Measurements from ENCODE around the gene GM2A.
"Not testable (repeated sequence)": the region's sequence is repeated elsewhere in the genome, so short reads cannot be mapped to it uniquely, and the experiment has no call there.

GM2A gene

GRCh38 chr5:151284392-151284967 lies 31.5 kb downstream of the GM2A start:
- peak in 2 of 3 donors; percentile 2 to 4 for DNase-seq (ENCODE audit: low read depth in 2 of 3, low spot score in 1 of 3)

- DNase-seq (ENCODE audit: low read depth in 2 of 3, low spot score in 1 of 3): no peak
Measured at GRCh38 chr5:151285683-151286082, 32.7 kb downstream of the GM2A start.

DNA sequence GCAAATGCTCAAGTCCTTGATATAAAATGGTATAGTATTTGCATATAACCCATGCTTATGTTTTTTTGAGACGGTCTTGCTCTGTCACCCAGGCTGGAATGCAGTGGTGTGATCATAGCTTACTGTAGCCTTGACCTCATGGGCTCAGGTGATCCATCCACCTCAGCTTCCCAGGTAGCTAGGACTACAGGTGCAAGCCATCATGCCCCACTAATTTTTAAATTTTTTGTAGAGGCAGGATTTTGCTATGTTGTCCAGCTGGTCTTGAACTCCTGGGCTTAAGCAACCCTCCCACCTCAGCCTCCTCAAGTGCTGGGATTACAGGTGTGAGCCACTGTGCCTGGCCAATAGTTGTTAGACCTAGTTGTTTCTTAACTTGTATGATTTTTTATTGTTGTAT lies 33.3 kb downstream of the GM2A start:
- DNase-seq (ENCODE audit: low read depth in 2 of 3, low spot score in 1 of 3): no peak

- no peak for DNase-seq (ENCODE audit: low read depth in 2 of 3, low spot score in 1 of 3)
Measured at GRCh38 chr5:151288180-151288579, 35.2 kb downstream of the GM2A start.

GRCh38 chr5:151293624-151294023 lies 40.6 kb downstream of the GM2A start:
- DNase-seq (ENCODE audit: low read depth in 2 of 3, low spot score in 1 of 3): no peak

DNA sequence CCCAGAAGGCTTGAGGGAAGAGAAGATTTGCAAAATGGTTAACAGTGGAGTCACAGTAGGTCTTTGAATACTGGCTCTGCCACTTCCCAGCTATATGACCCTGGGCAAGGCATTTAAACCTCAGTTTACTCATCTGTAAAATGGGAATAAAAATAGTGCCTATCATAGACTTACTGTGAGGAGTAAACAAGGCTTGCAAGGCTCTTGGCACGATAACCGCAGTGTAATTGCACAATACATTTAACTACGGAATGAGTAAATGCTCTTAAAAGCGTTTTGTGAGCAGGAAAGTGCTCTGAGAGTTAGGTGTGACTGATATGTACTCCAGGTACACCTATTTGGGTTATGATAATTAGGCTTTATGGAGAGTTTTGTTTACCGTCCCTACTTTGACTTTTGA lies 42.2 kb downstream of the GM2A start:
- DNase-seq (ENCODE audit: low read depth in 2 of 3, low spot score in 1 of 3): no peak

DNA sequence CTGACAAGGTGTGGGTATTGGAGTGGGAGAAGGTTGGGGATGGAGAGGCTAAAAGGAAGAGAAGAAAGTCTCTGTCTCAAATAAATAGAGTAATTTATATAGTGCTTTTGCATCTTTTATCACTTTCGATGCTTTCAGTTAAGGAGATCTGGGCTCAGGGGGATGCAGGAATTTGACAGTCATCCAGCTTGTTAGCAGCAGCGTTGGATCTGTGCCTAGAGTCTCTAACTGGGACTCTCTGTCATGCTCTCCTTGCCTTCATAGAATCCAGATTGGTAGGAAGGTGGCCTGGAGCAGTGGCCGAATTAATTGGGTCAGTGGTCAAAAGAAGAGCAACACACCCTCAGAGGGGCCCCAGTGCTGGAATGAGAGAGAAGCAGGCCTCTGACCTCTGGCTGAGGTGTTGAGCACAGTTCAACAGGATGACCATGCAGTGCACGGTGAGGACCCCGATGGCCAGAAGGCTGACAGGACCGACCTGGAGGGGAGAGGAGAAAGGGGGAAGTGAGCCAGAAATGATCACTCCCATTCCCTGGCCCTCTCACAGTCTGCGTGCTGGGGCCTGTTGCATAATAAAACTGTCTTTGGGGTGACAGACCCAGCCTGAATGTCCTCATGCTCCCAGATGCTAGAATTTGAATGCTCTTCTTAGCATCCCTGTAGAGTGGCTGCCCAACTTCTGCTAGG lies 42.9 kb downstream of the GM2A start:
- no peak for DNase-seq (ENCODE audit: low read depth in 2 of 3, low spot score in 1 of 3)

DNA sequence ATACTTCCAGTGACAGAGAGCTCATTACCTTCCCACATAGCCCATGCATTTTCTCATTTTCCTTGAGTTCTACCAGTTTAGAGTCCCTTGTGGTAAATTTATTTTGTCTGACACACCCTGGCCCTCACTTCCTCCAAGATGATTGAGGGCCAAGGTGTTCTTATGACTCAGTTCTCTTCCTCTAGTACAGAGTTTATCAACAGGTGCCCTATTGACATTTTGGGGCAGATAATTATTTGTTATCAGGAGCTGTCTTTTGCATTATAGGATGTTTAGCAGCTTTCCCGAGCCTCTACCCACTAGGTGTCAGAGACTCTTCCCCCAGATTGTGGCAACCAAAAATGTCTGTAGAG lies 43.5 kb downstream of the GM2A start:
- DNase-seq (ENCODE audit: low read depth in 2 of 3, low spot score in 1 of 3): no peak

GRCh38 chr5:151296974-151297373 lies 44.0 kb downstream of the GM2A start:
- no peak for DNase-seq (ENCODE audit: low read depth in 2 of 3, low spot score in 1 of 3)

DNA sequence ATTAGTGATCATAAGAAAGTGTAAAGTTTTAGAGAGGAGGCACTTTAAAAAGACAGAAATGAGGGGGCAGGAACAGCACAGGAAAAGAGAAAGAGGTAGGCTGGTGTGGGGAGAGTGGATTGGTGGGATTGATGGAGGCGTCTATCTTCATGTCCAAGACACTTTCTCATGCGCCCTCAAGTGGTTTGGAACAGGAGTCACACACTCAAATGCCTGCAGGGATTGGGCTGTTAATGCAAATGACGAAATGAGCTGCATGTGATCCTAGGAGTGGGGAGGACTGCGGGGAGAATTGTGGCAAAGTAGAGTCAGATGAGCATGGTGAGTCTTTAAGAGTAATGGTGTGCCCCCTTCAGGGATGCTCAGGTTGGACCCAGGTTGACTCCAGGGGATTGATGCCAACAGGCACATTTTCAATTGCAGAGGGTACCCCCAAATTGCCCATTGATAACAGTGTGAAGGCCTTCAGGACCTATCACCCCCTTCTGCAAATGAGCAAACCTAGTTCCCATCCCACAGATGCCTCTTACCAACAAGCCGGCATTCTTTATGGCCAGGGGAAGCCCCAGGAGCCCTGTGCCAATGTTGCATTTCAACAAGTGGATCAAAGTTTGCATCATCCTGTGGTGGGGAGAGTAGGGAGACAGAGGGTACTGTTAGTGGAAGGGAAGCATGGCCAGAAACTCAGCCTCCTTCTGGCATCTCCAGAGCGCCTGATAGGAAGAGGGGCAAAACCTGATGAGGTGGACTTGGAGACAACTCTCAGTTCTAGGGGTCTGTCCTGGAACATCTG lies 45.3 kb downstream of the GM2A start:
- peak in 1 of 3 donors; percentile 1 for DNase-seq (ENCODE audit: low read depth in 2 of 3, low spot score in 1 of 3)

- DNase-seq (ENCODE audit: low read depth in 2 of 3, low spot score in 1 of 3): no peak
Measured at GRCh38 chr5:151303666-151304065, 50.7 kb downstream of the GM2A start, which contains the start of gene SLC36A3. Gene SLC36A3, minus strand, starts transcription at chr5:151303766. Its CDS starts 412 bp downstream, at chr5:151303354.

GRCh38 chr5:151309266-151309665 lies 56.3 kb downstream of the GM2A start:
- not testable (repeated sequence) for DNase-seq (ENCODE audit: low read depth in 2 of 3, low spot score in 1 of 3)

GRCh38 chr5:151309821-151310220 lies 56.8 kb downstream of the GM2A start:
- not testable (repeated sequence) for DNase-seq (ENCODE audit: low read depth in 2 of 3, low spot score in 1 of 3)

- DNase-seq (ENCODE audit: low read depth in 2 of 3, low spot score in 1 of 3): no peak
Measured at GRCh38 chr5:151310932-151311331, 57.9 kb downstream of the GM2A start.

DNA sequence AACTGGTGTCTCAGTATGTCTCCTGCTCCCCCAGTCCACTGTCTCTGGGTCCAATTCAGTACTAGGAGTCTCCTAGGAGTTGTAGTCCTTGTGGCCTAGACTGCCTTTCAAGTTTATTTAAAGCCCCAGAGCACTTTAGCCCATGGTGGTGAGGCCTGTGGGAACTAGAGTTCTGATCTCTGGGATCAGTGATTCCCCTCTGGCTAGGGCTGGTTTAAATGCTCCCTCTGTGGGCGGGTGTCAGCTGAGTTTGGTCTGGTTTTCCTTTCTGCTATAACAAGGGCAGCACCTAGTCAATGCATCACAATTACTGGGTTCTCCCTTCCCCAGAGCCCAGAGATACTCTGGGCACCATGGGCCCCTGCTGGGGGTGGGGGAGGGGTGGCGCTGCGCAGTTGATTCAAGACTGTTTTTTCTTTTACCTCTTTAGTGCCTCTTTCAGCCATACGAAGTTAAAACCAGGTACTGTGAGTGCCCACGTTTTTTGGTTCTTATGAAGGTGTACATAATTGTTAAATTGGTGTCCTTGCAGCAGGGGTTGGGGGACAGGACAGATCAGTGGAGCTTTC lies 59.9 kb downstream of the GM2A start:
- DNase-seq (ENCODE audit: low read depth in 2 of 3, low spot score in 1 of 3): no peak

- no peak for DNase-seq (ENCODE audit: low read depth in 2 of 3, low spot score in 1 of 3)
Measured at GRCh38 chr5:151313357-151313756, 60.4 kb downstream of the GM2A start.

GRCh38 chr5:151315998-151316597 lies 63.1 kb downstream of the GM2A start:
- DNase-seq (ENCODE audit: low read depth in 2 of 3, low spot score in 1 of 3): peak; percentile 28 to 66 (median 63)

- DNase-seq (ENCODE audit: low read depth in 2 of 3, low spot score in 1 of 3): no peak
Measured at GRCh38 chr5:151317871-151318270, 64.9 kb downstream of the GM2A start.

DNA sequence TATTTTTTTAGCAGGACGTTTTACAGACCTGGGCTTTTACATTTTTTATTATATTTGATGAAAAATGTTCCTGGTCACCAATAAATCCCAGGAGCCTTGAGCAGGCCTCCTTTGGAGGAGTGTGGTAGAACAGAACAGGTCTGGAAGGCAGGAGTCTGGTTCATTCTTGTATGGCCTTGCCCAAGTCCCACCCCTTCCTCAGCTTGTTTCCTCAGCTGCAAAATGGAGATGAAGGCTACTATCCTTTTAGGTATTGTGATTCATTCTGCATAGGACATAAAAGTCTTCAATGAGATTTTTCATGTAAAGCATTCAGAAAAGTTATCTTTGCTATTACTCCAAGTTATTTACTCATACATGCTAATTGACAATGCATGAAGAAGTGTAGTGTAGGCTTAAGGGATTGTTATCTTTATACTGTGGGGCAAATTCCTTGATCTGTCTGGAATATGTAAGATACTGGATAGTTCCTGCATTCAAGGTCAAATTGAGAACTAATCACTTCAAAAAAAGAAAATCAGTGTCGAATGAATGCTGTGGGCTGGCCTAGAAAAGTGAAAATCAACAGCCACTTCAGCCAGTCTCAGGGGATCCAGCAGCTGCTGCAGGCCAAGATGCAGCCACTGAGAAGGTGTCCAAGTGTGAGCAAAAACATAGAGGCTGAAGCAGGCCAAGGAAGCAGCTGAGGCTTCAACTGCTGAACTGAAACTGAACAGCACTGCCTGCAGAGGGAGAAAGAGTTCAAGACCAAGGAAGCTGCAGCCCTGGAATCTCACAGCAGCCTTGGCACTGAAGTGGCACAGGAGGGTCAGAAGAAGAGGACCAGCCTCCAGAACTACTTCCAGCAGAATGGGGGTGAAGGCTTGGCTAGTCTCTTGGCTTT lies 66.1 kb downstream of the GM2A start:
- no peak for DNase-seq (ENCODE audit: low read depth in 2 of 3, low spot score in 1 of 3)

Measured in stimulated activated CD4-positive, alpha-beta T cell treated with anti-CD3 and anti-CD28 coated beads, Interleukin-12 subunit alpha, Interleukin-12 subunit beta, amount 100 ng/mL, for 48 hours (primary cell).